HG03175 (cell line): ENCODE measurements around the gene ATP5MC2.
"Not testable (repeated sequence)": the region's sequence is repeated elsewhere in the genome, so short reads cannot be mapped to it uniquely, and the experiment has no call there.

Source experiments
- ATAC-seq: cut with Tn5 transposase; IDR thresholded peaks from one replicate; pipeline ENCODE4 v1.9.1; 2021; ENCODE audit warnings: mild to moderate bottlenecking, moderate library complexity; ENCODE audit not compliant: unreplicated experiment

ATP5MC2 gene

GRCh38 chr12:53653595-53653994, 22.3 kb downstream of the ATP5MC2 start:
- no peak for ATAC-seq

- no peak for ATAC-seq
Measured at GRCh38 chr12:53652366-53652765, 23.5 kb downstream of the ATP5MC2 start.

- no peak for ATAC-seq
Measured at GRCh38 chr12:53651737-53652136, 24.1 kb downstream of the ATP5MC2 start.

- ATAC-seq = not testable (repeated sequence)
Measured at GRCh38 chr12:53646300-53646699, 29.6 kb downstream of the ATP5MC2 start.

DNA sequence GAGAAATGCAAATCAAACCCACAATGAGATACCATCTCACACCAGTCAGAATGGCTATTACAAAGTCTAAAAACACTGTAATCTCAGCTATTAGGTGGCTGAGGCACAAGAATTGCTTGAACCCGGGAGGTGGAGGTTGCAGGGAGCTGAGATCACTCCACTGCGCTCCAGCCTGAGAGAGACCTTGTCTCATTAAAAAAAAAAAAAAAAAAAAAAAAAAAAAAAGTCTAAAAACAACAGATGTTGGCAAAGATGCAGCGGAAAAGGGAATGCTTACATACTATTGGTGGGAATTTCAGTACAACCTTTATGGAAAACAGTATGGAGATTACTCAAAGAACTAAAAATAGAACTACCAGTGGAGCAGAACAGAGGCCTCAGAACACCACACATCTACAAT, 30.7 kb downstream of the ATP5MC2 start:
- no peak for ATAC-seq

GRCh38 chr12:53644133-53644532, 31.8 kb downstream of the ATP5MC2 start:
- no peak for ATAC-seq

DNA sequence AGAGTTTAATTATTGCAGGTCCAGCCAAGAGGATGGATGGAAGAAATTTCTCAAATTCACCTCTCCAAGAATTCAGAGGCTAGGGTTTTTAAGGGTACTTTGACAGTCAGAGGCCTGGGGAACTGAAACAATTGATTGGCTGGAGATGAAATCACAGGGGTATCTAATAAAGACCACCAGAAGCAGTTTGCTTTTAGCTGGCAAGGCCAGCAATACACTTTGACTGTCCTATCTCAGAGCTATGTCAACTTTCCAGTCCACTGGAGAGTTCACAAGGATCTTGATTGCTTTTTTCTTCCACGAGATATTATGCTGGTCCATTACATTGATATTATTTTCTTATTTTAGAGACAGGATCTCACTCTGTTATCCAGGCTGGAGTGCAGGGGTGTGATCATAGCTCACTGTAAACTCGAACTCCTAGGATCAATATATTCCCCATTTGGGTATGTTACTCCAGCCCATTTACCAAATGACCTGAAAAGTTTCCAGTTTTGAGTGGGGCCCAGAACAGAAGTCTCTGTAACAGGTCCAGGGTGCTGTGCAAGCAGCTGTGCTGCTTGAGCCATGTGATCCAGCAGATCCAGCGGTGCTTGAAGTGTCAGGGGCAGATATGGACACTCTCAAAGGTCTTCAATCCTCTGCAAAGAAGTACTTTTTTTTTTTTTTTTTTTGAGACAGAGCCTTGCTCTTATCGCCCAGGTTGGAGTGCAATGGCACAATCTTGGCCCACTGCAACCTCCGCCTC, 32.5 kb downstream of the ATP5MC2 start:
- ATAC-seq = no peak

DNA sequence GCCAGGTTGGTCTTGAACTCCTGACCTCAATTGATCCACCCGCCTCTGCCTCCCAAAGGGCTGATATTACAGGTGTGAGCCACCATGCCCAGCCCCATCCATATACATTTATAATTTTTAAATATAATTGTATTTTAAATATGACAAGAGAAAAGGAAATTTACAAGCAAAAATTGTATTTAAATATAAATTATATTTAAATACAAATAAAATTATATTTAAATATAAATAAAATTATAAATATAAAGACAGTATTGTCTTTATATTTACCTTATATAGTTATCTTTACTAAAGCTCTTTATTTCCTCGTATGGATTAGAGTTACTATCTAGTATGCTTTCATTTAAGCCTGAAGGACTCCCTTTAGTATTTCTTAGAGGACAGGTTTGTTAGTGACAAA, 37.8 kb downstream of the ATP5MC2 start:
- no peak for ATAC-seq

- ATAC-seq = no peak
Measured at GRCh38 chr12:53636641-53637040, 39.2 kb downstream of the ATP5MC2 start.

- ATAC-seq = not testable (repeated sequence)
Measured at GRCh38 chr12:53635708-53636107, 40.2 kb downstream of the ATP5MC2 start.

GRCh38 chr12:53631721-53632120, 44.2 kb downstream of the ATP5MC2 start:
- no peak for ATAC-seq

GRCh38 chr12:53627919-53628318, 48.0 kb downstream of the ATP5MC2 start:
- ATAC-seq = no peak

DNA sequence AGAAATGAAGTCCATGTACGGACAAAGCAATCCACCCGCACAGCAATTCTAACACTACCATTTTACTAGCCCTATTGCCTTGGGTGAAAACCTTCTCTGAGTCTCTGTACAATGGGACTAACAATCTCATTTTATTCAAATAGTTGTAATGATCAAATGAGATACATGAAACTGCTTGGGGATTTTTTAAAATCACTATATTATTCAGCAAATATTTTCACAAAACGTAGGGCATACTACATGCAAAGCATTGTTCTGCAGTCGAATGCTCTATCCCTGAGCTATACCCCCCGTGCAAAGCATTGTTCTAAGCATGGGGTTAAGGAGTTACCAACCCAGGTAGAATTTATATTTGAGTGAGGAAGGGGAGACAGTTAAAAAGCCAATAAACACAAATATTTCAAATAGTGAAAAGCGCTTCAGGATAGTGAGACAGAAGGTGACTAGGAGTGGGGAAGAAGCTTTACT, 49.1 kb downstream of the ATP5MC2 start:
- no peak for ATAC-seq

DNA sequence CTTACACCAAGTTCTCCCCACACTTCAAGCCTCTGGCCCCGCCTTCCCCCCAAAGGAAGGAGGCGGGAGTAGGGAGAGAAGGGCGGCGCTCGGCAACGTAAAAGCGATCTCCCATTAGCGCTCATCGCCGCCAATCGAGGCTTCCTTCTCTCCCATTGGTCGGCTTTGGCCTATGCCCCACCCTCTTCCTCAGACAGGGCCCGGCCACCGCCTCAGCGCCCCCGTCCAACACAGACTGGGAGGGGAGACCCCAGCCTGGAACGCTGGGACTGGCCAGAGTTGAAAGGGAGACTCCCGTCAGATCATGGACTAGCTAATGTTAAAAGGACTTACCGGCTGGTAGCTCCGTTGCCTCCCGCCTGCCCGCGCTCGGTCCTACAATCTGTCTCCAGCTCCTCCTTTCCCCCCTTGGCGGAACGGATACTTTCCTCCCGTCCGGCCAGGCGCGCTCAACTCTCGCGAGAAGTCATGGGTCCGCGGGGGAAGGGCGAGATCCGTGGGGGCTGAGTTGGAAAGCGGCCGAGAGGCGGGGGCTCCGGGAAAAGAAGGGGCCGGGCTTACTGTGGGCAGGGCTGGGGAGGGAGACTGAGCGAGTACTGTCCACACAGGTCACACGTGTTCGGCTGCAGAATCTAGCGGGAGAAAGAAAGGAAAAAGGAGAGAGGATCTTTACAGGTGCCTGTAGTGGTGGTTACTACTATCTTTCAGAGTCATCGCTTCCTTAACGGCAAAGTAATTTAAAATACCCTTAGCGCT, 49.8 kb downstream of the ATP5MC2 start, which contains the start of gene ATF7:
TSS of gene ATF7 (minus strand) at position 437 of the 756 bp plus-strand sequence. CDS start 25,382 bp downstream, outside the sequence.
- ATAC-seq = peak; percentile 97

GRCh38 chr12:53625373-53625945, 50.4 kb downstream of the ATP5MC2 start:
- no peak for ATAC-seq

DNA sequence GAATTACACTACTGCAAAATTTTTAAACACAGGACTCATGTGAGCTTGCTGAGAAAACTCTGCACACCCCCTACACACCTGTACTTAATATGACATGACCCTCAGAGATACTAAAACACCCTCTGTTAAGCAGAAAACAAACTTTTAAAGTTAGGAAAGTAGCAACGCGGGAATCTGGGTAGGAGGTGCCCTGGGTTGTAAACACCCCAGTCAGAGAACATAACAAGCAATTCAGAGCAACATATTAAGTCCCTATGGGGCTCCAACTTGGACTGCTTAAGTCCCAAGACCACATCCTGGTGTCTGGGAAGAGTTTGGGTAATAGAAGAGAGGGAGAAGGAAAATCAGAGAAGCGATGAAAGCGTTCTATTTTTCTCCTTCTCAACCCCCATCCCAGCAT, 50.9 kb downstream of the ATP5MC2 start:
- no peak for ATAC-seq

DNA sequence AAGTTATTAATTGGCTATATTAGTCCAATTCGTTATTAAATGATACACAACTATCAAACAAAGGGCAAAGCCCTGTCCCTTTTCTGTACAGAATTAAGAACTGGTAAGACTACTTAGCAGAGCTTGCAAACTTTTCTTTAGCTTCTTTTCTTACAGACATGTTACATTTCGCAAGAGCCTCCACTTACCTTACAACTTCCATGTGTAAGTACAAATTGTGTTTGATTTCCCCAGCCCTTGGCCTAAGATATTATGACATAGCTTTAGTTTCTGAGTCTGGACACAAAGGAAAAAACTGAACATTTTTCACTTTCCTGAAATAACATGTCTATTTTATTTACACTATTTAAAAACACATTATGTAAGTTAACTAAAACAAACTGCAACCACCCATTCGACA, 51.4 kb downstream of the ATP5MC2 start:
- no peak for ATAC-seq

DNA sequence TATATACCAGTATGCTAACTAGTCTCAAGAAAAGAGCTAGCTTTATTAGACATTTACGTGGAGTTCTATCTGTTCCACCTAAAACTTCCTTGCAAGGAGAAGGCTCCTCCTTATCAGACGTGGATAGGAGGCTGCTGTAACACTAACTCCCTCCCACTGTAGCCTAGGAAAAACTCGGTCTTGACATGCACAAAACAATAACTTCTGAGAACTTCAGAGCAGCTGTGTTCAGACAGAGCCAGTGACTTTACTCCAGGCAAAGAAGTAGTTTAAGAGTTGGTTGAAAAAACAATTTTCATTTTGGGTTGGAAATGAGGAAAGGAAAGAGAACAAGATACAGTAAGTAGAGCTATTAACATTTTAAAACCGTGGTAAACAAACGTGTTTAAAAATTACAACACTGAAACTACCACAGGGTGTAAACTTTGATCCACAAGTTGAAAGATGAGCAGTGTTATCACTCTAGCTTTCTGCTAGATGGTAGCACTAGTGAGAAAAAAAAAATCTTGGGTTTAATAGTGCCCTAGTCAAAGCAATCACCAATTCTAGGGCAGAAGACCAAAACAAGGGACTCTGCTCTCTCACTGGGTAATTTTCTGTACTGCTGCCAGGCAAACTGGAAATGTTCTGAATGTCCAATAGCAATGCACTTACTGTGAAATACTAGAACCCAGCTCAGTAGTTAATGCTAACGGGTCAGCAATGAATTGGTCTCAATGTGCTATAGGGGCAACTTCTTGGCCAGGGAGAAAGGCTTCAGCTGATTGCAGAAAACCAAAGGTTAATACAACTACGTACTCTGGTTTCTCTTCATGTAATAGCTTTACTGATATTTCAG, 52.1 kb downstream of the ATP5MC2 start:
- no peak for ATAC-seq

- ATAC-seq = no peak
Measured at GRCh38 chr12:53622724-53623123, 53.2 kb downstream of the ATP5MC2 start.

GRCh38 chr12:53618275-53618674, 57.6 kb downstream of the ATP5MC2 start:
- ATAC-seq = no peak

- ATAC-seq = no peak
Measured at GRCh38 chr12:53617700-53618099, 58.2 kb downstream of the ATP5MC2 start.
